C1 segment of cervical spinal cord (tissue), 14 donors: ENCODE measurements around the gene PRKCZ.

Experiments used
- DNase-seq, 14 donors: peaks; one replicate each; lab custom pipeline; 2025; lab: John Stamatoyannopoulos, UW

The PRKCZ gene

DNA sequence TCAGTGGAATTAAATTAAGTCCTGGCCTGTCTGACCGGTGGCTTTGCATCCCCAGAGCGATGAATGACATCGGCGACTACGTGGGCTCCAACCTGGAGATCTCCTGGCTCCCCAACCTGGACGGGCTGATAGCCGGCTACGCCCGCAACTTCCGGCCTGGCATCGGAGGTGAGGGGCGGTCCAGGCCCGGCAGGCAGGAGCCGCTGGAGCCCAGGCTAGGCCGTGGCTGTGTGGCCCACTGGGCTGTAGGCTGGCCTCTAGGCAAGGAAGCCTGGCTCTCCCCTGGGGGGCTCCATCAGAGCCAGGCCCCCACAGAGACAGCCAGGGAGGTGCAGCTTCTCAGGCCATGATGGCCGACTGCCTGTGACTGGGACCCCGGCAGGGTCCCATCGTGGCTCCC is 25.3 kb upstream of the PRKCZ start:
- no peak for DNase-seq

DNA sequence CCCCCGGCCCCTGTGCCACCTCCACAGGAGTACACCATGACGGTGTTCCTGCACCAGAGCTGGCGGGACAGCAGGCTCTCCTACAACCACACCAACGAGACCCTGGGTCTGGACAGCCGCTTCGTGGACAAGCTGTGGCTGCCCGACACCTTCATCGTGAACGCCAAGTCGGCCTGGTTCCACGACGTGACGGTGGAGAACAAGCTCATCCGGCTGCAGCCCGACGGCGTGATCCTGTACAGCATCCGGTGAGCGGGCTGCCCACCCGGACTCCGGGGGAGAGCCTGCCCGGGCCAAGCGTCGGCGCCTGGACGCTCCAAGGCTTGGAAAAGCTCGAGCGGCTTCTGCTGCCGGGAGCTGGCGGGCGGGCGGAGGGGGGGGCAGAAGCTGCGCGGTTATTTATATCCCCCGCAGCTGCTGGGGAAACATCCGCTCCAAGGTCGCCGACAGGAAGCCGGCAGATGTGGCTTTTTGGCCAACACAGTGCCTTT is 24.7 kb upstream of the PRKCZ start:
- DNase-seq, result no peak

DNA sequence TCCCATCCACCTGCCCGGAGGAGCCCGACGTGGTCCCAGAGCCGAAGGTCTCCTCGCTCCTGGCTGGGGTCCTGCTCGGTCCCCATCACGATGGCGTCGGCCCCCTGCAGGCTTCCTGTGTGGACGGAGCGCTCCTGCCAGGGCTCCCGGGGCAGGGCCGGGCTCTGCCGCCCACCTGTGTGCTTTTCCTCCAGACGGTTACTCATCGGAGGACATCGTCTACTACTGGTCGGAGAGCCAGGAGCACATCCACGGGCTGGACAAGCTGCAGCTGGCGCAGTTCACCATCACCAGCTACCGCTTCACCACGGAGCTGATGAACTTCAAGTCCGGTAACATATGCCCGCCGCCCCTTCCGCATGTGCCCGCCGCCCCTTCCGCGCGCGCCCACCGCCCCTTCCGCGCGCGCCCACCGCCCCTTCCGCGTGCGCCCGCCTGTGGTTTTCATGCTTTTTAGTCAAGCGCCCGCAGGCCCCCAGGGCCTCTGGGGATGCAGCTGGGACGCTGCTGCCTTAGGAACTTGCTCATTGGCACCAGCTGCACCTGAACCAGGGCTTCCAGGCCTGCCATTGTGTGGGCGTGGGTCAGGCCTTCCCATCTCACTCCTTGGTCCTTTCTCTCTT is 22.1 kb upstream of the PRKCZ start:
- no peak for DNase-seq

DNA sequence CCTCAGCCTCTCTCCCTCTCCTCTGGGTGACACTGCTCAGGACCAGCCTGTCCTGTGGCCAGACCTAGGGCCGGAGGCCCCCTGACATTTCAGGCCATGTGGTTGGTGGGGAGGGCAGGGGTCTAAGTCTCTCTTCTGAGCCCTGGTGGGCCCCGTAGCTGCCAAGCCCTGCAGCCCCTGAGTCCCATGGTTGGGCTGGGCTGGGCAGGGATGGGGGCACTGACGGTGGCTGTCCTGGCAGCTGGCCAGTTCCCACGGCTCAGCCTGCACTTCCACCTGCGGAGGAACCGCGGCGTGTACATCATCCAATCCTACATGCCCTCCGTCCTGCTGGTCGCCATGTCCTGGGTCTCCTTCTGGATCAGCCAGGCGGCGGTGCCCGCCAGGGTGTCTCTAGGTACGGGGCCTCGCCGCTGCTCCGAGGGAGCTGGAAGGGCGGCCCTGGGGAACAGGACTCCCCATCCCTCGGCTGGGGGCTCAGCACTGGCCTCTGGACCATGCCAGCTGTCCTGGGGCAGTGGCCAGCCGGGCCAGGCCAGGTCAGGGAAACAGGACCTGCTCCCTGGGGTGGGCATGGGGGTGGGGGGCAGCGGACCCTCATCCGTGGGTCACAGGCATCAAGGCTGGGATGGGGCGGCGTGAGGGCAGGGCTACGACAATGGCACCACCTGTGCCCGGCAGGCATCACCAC is 21.2 kb upstream of the PRKCZ start:
- no peak for DNase-seq

DNA sequence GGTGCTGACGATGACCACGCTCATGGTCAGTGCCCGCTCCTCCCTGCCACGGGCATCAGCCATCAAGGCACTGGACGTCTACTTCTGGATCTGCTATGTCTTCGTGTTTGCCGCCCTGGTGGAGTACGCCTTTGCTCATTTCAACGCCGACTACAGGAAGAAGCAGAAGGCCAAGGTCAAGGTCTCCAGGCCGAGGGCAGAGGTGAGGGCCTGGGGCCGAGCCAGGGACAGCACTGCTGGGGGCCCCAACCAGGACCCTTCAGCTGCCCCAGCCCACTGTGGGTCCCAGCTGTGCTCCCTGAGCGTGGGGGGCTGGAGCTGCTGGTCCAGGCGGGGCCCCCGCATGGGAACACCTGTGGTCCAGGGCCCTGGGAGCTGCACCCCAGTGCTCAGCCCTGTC is 20.6 kb upstream of the PRKCZ start:
- DNase-seq, result no peak

DNA sequence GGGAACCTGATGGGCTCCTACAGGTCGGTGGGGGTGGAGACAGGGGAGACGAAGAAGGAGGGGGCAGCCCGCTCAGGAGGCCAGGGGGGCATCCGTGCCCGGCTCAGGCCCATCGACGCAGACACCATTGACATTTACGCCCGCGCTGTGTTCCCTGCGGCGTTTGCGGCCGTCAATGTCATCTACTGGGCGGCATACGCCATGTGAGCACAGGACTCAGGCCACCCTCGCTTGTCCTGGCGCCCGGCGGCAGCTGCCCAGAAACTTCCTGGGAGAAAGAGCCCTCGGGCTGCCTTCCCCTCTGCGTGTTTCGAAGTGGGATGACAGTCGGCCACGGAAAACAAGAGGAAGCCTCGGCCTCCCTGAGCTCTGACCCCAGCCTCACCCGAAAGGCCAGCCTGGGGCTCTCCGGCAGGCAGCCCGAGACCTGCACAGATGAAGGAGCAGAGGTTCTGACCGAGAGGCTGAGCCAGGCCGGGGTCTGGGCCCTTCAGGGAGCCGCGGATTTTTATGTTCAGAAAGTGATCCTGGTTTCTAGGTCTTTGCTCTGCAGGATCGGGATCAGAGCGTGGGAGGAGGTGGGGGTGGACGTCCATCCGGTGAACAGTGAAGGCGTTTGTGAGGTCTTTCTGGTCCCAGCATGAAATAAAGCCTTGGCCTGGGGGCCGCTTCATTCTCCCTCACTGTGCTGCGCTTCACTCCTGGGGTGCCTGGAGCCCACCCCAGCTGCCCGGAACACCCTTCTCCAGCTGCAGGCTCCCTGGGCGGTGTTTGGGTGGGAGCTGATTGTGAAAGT is 19.9 kb upstream of the PRKCZ start:
- DNase-seq, result no peak

DNA sequence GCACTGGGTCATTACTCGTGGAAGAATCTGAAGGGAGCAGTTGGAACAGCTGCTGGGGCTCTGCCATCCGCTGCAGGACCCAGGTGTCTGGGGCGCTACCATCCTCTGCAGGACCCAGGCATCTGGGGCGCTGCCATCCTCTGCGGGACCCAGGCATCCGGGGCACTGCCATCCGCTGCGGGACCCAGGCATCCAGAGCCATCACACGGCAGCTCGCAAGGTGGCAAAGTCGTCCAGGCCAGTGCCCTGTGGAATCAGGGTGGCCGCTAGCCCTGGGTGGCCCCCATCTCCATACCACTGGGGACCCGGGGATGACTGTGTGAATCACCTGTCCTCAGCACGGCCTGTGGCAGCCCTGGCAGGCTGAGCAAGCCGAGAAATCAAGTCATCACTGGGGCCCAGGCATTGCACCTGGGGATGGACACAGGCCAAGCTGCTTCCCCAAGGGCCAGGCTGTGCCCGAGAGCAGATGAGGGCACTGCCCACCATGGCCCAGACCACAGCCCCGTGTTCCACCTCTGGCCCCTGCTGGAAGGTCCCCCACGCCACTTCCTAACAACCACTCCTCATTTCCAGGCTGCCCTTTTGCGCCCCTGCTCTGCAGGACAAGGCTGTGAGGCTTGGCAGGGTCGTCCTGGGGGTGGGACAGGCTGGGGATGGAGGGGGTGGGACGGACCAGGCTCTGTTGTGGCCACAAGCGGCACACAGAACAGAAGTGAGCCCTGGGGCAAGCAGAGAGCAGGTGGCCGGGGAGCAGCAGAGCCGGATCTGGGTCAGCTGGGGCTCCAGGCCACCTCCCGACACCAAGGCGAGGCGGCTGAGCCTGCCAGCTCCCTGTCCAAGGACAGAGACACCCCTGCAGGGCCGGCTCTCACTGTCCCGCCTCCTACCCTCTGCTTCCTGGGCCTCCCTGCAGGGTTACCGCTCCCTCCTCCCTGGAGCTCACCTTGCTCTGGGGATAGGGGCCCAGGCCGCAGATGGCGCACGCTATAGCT is 18.4 kb upstream of the PRKCZ start:
- DNase-seq, result peak in 2 of 14 donors; percentile 15 to 93

DNA sequence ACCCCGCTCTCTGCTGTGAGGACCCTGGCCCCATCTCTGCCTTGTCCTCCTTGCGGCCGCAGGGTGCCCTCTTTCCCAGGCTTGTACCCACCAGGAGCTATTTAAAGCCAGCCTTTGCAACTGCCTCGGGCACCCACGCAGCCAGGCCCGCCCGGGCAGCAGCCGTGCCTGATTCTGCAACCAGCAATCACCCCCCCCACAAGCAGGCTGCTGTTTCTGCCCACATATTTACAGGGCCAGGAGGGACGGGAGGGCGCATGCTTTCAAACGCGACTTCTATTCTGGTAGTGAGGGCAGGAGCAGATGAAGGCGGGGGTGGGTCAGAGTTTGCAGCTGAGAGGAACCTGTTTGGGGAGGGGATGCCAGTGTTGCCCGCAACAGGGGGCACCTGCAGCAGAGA is 17.5 kb upstream of the PRKCZ start:
- no peak for DNase-seq

DNA sequence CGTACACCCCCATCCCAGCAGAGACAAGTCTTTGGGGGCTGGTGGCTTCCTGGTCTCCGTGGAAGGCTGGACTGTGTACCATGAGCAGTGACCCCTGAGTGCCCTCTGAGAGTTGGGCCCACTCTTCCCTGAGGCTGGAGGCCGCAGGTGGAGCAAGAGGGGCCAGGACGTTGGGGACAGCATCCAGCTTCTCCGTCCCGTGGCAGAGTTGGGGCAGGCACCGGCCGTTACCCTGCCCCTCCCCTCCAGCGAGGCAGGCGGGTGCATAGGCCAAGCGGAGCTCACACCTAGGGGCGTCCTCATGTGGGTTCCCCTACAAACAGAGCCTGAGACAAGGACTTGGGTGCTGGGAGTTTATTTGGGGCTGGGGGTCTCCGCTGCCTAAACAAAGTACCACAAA is 17.0 kb upstream of the PRKCZ start:
- no peak for DNase-seq

DNA sequence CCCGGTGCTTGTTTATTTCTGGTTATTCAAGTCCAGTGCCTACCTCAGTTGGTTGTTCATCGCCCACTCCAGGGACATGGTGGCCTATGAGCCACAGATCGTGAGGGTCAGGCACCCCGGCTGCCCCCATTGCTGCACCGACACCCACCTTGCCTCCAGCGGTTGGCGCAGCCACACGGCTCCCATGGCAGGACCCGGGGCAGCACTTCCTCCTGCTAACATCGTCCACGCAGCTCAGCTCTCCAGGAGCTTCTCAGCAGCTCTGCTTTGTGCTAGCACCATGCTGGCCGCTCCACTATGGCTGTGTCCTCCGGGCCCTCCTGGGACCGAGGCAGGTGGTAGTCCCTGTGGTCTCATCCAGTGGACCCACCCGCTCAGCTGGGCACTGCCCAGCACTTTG is 13.9 kb upstream of the PRKCZ start:
- no peak for DNase-seq

DNA sequence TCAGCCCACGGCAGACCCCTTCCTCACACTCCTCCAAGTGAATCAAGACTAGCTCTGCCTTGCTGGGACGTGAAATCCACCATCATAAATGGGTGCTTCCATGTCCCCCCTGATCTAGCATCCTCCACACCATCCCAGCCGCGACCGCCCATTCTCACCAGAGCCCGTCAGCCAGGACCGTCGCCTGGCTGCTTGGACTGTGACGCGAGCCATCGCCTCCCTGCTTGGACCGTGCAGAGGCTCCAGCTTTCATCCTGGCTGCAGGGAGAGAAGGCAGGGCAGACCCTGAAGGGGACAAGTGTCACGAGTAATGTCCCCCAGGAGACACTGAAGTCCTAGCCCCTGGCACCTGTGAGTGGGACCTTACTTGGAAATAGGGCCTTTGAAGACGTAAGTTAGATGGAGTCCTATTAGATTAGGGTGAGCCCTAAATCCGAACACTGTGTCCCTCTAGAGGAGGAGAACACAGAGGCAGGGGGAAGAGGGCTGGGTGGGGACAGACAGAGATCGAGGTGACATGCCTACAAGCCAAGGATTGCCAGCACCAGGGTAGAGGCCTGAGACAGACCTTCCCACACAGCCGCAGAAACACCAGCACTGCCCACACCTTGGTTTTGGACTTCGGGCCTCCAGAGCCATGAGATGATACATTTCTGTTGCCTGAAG is 12.8 kb upstream of the PRKCZ start:
- DNase-seq, result no peak

DNA sequence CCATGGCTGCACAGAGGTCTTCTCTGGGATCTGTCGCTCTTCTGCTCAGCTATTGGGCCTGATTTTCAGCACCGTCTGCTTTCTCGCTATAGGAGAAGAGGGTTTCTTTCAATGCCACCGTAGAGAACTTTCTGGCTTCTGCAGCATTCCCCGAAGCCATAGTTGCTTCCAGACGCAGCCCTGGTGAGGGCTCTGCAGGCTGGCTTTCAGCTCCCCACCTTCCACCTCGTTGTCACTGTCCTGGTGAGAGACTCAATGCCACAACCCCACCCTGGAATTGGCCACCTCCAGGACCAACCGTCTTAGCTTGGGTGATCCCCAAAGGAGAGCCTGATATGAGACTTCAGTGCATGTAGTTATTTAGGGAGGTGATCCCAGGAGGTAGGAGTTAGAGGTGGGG is 12.0 kb upstream of the PRKCZ start:
- DNase-seq, result no peak

DNA sequence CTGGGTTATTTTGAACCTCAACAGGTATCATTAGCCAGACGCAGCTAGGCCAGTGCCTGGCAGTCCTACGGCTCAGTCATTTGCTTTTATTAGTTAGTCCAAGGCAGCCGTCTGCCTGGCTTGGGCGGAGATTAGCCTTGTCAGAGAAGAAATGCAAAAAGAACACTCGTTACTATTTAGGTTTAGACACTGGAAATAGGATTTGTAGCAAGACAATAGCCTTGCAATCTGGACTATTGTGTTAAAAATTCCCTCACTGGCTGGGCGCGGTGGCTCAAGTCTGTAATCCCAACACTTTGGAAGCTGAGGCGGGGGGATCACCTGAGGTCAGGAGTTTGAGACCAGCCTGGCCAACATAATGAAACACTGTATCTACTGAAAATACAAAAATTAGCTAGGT is 11.0 kb upstream of the PRKCZ start:
- DNase-seq, result no peak

DNA sequence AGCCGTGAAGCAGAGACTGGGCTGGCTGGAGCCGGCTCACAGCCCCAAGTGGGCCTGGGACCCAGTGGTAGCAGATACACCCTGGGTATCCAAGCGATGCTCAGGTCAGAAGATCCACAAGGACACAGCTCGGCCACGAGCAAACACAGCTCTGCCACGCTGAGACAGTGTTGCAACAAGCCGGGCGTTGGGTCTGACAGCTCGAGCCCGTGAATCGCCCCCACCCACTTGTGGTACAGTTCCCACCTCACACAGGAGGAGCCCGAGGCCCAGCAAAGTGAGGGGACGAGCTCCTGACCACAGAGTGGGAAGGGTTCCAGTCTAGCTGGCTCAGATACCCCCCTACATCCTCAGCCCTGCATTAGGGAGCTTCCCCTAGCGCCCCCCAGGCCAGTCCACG is 8.9 kb upstream of the PRKCZ start:
- no peak for DNase-seq

DNA sequence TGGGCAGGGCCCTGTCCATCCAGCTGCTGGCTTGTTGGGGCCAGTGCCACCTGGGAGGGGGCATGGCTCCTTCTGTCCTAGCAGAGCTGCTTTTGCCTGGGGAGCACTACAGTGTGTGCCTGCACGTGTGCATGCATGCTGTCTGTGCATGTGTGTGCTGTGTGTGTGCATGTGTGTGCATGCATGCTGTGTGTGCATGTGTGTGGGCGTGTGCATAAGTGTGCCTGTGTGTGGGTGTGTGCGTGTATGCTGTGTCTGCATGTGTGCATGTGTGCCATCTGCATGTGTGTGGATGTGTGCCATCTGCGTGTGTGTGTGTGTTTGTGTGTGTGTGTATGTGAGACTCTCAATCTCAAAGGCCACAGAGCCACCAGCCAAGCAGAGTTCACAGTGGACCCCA is 8.3 kb upstream of the PRKCZ start:
- DNase-seq, result no peak

DNA sequence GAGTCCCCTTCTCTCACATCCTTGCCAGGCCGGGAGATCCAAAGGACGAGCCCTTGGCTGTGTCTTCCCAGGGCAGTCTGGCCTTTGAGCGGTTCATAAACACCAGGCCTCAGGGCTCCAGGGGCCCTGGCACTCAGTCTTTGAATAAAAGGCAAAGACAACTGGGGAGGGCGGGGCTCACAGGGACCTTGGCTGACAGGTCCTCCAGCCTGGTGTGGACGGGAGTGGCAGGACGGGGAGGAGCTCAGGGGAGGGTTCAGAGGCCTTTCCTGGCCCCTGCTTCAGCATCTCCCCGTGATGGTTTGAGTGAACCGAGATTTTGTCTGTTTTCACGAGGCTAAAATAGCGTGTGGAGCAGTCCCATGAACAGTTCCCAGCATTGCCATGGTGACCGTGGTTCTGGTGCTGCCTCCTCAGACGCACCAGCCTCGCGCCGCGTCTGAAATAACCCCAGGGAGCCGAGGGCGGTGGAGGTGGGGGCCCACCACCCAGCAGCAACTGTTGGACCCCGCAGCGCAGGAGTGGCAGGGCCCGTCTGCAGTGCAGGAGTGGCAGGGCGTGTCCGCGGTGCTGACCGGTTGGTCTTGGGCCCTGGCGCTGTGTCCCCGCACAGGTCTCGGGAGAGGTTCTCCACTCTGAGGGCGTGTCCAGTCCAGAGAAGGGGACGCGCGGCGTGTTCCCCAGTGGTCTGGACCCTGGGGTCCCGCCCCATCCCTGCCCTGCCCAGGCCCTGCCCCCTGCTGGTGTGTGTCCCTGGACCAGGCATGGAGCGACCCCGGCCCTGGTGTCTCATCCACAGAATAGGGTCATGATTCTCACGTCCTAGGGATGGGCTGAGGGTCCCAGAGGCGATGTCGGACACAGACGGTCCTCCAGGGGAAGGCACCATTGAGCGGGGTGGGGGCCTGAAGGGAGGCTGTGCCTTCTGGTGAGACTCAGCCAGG is 7.1 kb upstream of the PRKCZ start:
- DNase-seq, result no peak

DNA sequence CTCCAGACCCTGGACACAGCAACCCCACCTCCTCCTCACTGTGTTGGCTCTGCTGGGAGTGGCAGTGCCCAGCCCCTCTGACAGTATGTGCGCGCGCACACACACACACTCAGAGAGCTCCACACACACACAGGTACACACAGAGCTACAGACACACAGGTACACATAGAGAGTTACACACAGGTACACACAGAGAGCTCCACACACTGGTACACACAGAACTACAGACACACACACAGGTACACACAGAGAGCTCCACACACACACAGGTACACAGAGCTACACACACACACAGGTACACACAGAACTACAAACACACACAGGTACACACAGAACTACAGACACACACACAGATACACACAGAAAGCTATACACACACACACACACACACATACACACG is 6.3 kb upstream of the PRKCZ start:
- no peak for DNase-seq

DNA sequence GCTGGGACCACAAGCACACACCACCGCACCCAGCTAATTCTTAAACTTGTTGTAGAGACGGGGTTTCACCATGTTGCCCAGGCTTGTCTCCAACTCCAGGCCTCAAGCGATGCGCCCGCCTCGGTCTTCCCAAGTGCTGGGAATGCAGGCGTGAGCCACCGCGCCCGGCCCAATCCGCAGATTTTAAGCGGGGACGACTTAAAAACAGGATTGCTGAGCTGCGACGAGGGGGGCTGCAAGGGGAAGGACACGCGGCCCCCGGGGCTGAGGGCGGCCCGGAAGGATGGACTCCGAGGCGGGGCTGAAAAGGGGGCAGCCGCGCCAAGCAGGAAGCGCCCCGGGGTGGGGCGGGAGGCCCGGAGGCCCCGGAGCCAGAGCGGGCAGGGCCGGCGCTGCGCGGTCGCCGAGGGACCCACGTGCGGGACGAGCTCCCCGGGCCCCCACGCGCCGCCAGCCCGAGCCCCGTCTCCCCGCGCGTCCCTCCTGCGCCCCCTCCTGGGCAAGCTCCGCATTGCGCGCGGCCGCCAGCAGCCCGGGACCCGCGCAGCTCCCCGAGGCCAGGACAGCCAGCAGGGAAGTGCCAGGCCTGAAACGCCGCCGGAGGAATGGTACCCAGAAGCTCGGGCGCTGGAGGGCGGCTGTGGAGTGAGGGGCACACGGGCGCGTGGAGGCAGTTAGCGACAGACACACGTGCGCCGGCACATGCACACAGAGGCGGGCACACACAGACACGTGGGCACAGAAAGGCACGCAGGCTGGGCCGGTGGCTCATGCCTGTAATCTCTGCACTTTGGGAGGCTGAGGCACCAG is 5.5 kb upstream of the PRKCZ start:
- DNase-seq, result peak in 13 of 14 donors; percentile 21 to 84 (median 46)
